ELF-1 (cell line): Measurements from ENCODE around the gene MCF2L2.
"Not testable (repeated sequence)": the region's sequence is repeated elsewhere in the genome, so short reads cannot be mapped to it uniquely, and the experiment has no call there.

Experiments
- DNase-seq: peaks from one replicate; pipeline ENCODE4 v3.0.0-alpha.2; 2016; ENCODE audit warnings: low read depth, low spot score

Gene MCF2L2

DNA sequence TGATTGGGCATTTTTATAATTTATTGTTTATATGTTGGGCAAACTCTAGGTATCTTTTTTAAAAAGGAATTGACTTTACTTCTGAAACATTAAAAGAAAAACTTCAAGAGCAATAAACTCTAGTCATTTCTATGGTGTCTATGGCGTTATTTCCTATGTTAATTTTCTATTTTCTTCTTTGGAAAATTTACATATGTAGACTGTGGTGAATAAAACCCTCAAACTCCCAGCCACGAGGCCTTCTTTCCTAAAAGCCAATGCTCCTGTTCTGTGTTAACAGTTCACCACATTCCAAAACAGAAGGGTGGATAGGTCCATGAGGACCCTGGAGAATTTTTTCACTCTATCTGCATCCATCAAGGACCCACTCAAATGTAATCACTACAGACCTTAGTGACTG lies 219.6 kb downstream of the MCF2L2 start:
- no peak for DNase-seq

GRCh38 chr3:183208260-183208659 lies 220.2 kb downstream of the MCF2L2 start:
- no peak for DNase-seq

- DNase-seq = no peak
Observed at GRCh38 chr3:183203670-183204069, 224.7 kb downstream of the MCF2L2 start.

- DNase-seq = no peak
Observed at GRCh38 chr3:183202004-183202722, 226.3 kb downstream of the MCF2L2 start.

GRCh38 chr3:183198939-183199338 lies 229.5 kb downstream of the MCF2L2 start:
- DNase-seq = no peak

GRCh38 chr3:183197734-183198133 lies 230.7 kb downstream of the MCF2L2 start:
- no peak for DNase-seq

DNA sequence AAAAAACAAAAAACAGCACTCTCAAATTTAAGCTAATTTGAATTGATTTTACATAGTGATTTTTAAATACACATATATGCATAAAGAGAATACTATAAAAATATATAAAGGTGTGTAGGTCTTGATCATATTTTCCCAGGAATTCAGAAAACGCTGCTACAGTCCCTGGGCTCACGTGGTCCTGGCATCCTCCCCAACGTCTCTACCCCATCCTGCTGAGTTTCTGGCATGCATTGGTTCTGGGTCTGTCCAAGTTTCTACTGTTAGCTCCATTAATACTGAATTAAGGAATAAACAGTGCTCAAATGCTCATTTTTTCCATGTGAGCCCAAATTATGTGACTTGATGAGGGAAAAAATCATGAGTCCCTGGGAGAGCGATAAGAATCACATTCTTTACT lies 233.2 kb downstream of the MCF2L2 start:
- no peak for DNase-seq

DNA sequence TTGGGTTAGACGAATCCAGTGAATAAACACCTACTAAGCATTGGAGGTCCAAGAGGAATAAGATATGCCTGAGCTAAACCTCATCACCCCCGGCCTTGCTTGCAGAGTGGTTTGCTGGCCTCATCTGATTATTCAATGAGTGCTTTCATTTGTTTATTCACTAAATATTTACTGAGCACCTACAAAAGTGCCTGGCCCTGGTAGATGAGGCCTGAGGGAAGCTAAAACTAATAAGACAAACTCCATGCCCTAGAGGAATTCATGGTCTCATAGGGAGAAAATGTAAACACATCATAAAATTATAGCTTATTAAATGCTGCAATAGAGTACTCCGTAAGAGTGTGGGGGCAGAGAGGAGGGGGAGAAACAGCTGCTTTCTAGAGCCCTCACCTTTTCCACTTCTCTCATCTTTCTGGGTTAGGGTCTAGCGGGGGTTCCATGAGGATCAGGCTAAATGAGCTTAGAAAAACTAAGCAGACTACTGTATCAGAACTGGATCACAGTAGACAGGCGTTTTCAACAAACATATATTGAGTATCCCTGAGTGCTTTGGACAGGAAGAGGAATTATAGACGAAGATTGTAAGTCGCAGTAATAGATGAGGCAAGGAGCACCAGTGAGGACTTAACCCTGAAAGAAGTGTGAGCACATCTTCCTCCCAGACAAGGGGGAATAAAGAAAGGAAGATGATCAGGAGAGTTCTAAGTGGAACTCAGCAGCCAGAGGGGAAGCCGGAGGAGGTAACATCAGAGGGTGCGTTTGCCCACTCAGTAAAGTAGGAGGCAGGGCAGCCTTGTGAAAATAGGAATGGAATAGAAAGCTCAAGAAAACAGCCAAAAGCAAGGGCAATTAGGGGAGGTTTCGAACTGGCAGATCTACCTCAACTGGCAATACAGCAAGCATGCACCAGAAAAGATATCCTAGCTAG lies 234.4 kb downstream of the MCF2L2 start:
- DNase-seq = no peak

DNA sequence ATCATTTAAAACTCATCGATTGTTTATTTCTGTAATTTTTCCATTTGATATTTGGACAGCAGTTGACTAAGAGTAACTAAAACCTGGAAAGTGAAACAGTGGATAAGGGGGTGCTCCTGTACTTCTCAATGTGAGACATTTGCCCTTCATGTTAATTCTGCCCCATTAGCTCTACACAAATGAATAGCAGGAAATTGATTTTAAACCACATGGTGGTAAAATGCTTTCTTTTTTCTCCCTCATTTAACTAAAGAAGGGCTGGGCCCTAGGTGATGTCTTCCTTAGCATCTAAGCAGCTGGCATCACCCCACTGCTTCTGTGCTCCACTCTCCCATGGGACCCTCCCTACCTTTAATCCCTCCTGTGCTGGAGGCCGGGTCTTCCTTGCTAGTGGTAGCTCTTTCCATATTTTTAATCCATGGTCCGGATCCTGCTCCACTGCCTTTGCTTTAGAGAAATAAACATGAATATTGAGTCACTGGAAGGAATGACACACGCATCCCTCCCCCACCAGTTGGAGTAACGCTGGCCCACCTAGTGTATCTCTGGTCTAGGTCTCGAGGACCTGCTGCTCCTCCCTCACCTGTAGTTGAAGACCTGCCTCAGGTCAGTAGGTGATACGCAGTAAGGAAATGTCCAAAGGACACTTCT lies 235.6 kb downstream of the MCF2L2 start:
- DNase-seq = no peak

DNA sequence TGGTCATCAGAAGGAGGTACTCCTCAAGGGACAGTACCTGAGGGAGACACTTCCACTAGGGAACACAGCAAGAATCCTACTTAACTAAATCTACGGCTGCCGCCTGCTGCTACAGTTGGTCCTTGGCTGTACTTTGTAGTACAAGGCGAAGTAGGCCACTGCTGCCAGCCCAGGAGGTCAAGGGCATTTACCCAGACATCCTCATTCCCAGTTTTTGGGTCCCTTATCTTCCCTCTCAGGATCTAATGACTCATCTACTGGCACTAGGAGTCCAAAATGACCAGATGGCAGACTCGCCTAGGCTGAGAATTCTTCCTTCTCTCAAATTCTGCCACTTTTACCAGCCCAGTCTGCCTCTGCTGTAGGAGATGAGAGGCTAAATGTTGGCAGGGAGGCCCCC lies 238.8 kb downstream of the MCF2L2 start:
- no peak for DNase-seq

- peak; percentile 41 for DNase-seq
Observed at GRCh38 chr3:183188895-183189462, 239.4 kb downstream of the MCF2L2 start.

GRCh38 chr3:183185696-183186095 lies 242.7 kb downstream of the MCF2L2 start:
- DNase-seq = no peak

GRCh38 chr3:183182732-183183610 lies 245.4 kb downstream of the MCF2L2 start:
- no peak for DNase-seq

DNA sequence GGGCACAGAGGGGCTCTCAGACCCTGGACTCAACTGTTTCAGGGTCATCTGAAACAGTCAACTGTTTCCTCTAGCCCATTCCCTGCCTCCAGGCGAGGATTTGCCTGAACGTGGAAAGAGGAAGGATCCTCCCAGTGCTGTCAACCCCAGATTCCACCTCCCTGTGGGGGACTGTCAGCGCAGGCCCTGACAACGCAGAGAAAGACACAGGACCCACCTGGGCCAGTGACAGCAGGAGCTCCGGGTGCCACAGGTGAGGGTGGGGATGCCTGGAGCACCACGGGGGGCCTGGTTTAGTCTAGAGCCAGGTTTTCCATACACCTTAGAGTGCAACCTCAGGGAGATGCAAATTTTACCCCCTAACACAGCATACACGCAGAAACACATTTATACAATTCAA lies 246.3 kb downstream of the MCF2L2 start:
- DNase-seq = no peak

GRCh38 chr3:183181606-183182005 lies 246.8 kb downstream of the MCF2L2 start:
- no peak for DNase-seq

DNA sequence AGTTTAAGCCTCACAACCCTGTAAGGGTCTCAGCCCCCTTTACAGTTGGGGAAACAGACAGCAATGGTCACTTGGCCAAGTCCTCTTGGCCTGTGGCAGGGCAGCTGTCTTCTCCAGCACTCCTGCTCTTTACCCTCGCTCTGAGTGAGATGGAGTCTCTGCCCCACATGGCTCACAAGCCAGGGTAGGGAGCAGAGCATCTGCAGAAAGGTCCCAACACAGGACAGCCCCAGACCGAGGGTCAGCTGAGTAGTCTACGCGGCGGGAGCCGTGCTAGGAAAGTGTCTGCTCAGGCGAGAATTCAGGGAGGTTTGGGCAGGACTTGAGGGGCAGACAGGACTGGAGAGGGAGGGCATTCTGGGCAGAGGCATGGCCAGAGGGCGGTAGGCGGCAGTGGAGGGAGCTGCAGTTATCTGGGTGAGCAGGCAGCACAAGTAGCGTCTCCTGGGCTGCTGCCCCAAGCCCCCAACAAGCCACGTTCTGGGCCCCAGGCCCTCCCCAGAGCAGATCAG lies 247.6 kb downstream of the MCF2L2 start:
- DNase-seq = no peak

GRCh38 chr3:183180110-183180783 lies 248.2 kb downstream of the MCF2L2 start:
- DNase-seq = peak; percentile 75

DNA sequence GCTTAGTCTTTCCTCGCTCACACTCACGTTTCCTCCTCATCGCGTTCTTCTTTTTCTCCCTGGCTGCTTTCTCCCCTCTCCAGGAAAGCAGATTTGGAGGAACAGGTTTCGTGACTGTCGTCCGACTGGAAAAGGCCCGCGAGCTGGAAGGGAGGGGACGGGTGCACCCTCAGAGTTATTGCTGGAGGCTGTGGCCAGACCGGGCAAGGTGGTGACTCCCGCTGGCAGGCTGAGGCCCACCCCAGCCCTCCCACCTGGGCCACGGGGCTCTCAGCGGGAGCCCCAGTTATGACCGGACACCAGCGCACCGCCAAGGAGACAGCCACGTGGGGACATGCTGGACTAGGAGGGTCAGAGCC lies 248.9 kb downstream of the MCF2L2 start:
- not testable (repeated sequence) for DNase-seq

DNA sequence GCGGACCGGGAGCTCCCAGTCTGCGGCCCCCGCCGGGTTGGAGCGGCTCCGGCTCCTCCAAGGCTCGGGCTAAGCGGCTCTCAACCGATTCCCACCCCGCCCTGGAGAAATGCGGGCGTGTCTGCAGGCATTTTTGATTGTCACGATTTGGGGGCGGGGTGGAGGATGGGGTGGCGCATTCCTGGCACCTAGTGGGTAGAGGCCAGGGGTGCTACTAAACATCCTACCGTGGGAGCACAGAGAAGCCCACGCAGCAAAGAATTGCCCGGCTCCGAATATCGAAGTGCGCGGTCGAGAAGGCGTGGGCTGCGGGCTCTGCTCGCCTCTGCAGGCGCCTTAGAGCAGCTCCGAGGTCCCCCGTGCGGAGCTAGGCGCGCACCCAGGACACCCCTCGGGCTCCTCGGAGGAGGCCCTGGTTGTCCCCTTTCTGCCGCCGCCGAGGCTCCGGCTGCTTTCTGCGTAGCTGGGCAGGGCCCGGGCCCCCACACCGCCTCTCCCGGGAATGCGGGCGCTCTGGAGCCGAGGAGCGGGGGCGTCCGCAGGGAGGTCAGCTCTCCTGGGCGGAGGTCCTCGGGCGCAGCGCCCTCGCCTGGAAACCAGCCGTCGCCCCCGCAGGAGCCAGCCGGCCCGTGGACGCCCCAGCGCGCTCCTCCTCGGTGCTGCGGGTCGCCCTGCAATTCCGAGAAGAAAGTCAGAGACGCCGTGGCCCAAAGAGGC lies 249.4 kb downstream of the MCF2L2 start:
- DNase-seq = peak; percentile 64

DNA sequence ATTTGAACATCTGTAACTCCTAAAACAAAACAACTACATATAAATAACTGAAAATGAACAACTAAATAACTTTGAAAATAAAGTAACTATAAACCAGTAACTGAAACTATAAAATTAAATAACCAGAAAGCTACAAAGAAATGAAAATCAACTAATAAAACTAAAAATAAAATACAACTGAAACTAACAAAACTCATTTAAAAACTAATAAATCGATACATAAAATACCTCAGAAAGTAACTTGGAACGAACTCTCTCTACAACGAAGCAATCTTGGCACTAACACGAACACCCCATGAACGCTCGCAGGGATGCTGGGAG lies 249.9 kb downstream of the MCF2L2 start:
- DNase-seq = no peak
